B cell (primary cell): ENCODE data around the gene DHRS7B.

Experiments
- EZH2 ChIP-seq: IDR thresholded peaks from 2 replicates; pipeline ENCODE4 v1.6.1; 2012; ENCODE audit warnings: borderline replicate concordance, low read depth, mild to moderate bottlenecking, moderate library complexity, low read length; ENCODE audit not compliant: insufficient read depth, poor library complexity, severe bottlenecking
- TF ChIP-seq, protein P1 (sequence below): fragments of 200-600 bp; IDR thresholded peaks from one replicate; pipeline ENCODE4 v1.8.0; 2022; ENCODE audit warnings: antibody characterized with exemption, mild to moderate bottlenecking

- TF ChIP-seq, protein P1, sequence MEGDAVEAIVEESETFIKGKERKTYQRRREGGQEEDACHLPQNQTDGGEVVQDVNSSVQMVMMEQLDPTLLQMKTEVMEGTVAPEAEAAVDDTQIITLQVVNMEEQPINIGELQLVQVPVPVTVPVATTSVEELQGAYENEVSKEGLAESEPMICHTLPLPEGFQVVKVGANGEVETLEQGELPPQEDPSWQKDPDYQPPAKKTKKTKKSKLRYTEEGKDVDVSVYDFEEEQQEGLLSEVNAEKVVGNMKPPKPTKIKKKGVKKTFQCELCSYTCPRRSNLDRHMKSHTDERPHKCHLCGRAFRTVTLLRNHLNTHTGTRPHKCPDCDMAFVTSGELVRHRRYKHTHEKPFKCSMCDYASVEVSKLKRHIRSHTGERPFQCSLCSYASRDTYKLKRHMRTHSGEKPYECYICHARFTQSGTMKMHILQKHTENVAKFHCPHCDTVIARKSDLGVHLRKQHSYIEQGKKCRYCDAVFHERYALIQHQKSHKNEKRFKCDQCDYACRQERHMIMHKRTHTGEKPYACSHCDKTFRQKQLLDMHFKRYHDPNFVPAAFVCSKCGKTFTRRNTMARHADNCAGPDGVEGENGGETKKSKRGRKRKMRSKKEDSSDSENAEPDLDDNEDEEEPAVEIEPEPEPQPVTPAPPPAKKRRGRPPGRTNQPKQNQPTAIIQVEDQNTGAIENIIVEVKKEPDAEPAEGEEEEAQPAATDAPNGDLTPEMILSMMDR: no peak
- TF ChIP-seq EZH2: no peak
Observed at GRCh38 chr17:21163101-21163500, 36.3 kb downstream of the DHRS7B start.
